Heart left ventricle (tissue), 13 donors: Measurements from ENCODE around the gene GPR141.

Source experiments
- CTCF ChIP-seq, 12 donors: fragments of 200-600 bp; sonication (generic) in 4 of 12; IDR thresholded peaks; one replicate each; pipeline versions ENCODE4 v1.5.0 to v1.8.0; 2018 to 2022; ENCODE audit warnings: antibody characterized with exemption in 12 of 12, mild to moderate bottlenecking in 5 of 12
- POLR2A ChIP-seq, 2 donors: fragments of 450-650 bp; IDR thresholded peaks; one replicate each; pipeline ENCODE4 v1.6.1; 2017; ENCODE audit warnings: antibody characterized with exemption in 2 of 2, mild to moderate bottlenecking in 2 of 2, moderate library complexity in 2 of 2
- donor health status: ischemic (EF 13 %, LVEDD 7.1; RV severe dilation, severe dysfunction).
- donor health status: DM: no; HTN: yes; CAD: no.
- donor health status: DM: no; HTN: no; CAD: no.
- donor health status: ischemic (EF 25% LVEDD 6.9; RV normal size, moderate dysfunction).
- donor health status: ischemic (EF 25% LVEDD 5.7; RV mildly dilated, moderate dysfunction).
- donor health status: ischemic (EF 35%, LVEDD 5.7; RV mildly dilated, moderate dysfunction).
- donor health status: nonischemic (EF 11% LVEDD 7.7; RV severe dilation, severe dysfunction).
- donor health status: DM: yes; HTN: yes; CAD: no.
- donor health status: PGD.
- donor health status: ischemic (EF 29% LVEDD 5.4; RV normal size, mild dysfunction).
- donor health status: nonischemic (EF 23%, LVEDD 6.1; RV moderate dilation, normal function).

GRCh38 chr7:37671876-37672275 is 11.7 kb upstream of the GPR141 start:
- no peak for TF ChIP-seq CTCF (IDR thresholded peaks at IDR 0.05)
- no peak for TF ChIP-seq POLR2A (IDR thresholded peaks at IDR 0.05)
